Measurements from ENCODE around the gene ASF1A.

ASF1A gene

GRCh38 chr6:118913161-118913560 is 19.2 kb downstream of the ASF1A start:
- ChIA-PET CTCF (interaction anchor here (0.8 to 1.9 kb wide), 4 partner anchors 11 to 348 kb away, joined by 3 to 5 read pairs (median 3); no protein-coding TSS in a partner anchor), POLR2A (no interaction called here)
- DNase-seq (ENCODE audit: extremely low spot score), result no peak
- no peak for TF ChIP-seq CTCF (IDR thresholded peaks at IDR 0.05; ENCODE audit: control extremely low read depth, extremely low read depth, low read depth, missing control alignments)

DNA sequence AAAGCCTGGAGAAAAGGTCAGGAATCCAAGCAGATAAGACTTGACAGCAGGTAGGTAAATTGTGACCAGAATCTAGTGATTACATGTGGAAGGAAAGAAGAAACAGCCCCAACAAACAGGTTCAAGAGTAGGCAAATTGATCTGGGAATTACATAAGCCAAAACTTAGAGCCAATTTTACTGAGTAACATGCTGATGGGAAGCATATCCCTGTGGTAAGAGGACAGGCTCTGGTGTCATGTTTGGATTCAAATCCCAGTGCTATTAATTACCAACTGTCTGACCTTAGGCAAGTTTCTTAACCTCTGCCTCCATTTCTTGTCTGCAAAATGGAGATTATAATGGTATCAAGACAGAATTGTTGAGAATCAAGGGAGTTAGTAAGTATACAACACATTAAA is 20.6 kb downstream of the ASF1A start:
- ChIA-PET POLR2A (no interaction called here), CTCF (interaction anchor here (1.1 to 1.2 kb wide), 3 partner anchors 14 to 19 kb away, joined by 3 read pairs; no protein-coding TSS in a partner anchor)
- no peak for DNase-seq (ENCODE audit: extremely low spot score)
- no peak for TF ChIP-seq CTCF (IDR thresholded peaks at IDR 0.05; ENCODE audit: control extremely low read depth, extremely low read depth, low read depth, missing control alignments)

DNA sequence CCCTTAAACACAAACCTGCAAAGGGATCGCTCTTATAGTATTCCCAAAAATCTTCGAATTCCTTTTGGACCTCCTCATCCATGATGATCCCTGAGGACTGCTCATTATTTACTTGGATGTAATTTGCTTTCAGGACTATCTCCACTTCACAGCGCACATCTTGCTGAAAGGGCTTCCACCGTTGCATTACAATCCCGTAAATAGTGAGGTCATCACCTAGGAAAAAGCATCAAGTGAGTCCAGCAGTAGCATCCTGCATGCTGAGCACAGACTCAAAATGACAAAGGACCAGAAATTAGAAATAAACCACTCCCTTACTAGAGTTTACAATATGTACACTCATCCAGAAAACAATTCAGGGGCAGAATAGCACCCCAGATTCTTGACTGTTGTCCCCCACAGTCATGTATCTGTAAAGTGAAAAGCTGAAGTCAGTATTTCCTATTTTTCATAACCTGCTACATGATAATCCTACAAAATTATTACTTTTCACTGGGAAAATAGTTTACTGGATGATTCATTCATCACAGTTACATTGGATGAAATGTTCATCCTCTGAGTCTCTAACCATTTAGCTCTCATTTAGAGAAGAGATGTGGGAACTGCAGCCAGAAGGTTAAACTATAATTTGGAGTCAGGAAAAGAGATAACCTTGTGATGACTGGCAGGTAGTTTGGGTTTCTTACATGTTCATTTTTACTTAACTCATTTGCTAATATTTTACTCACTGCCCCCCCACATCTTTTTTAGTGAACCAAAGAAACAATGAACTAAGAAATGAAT is 23.8 kb downstream of the ASF1A start:
- no peak for TF ChIP-seq CTCF (IDR thresholded peaks at IDR 0.05; ENCODE audit: control extremely low read depth, extremely low read depth, low read depth, missing control alignments)
- POLR2A ChIA-PET, result no interaction called here
- DNase-seq (ENCODE audit: extremely low spot score), result no peak
- CTCF ChIA-PET, result interaction anchor here (1.2 kb wide), 1 partner anchor 9 kb away, joined by 3 read pairs; no protein-coding TSS in a partner anchor

DNA sequence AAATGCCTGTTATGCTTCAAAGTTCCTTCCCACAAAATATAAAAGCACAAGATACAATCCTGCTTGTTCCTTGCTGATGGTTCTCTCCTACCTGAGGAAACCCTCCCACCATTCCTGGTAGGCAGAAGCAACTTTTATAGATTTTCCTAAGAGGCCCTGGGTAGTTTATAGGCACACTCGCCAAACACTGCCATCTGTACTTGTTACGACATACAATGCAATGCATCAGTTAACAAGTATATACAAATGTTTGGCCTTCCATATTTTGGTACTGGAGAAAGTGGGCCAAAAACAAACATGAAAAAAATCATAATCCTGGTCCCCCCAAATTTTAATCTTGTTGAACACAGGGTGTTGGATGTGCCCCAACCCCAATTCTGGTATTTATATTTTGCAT is 24.4 kb downstream of the ASF1A start:
- POLR2A ChIA-PET, result no interaction called here
- DNase-seq (ENCODE audit: extremely low spot score), result no peak
- CTCF ChIA-PET, result interaction anchor here (1.2 kb wide), 1 partner anchor 10 kb away, joined by 3 read pairs; no protein-coding TSS in a partner anchor
- TF ChIP-seq CTCF (IDR thresholded peaks at IDR 0.05; ENCODE audit: control extremely low read depth, extremely low read depth, low read depth, missing control alignments), result no peak

- ChIA-PET POLR2A (no interaction called here), CTCF (interaction anchor here (1.1 to 1.5 kb wide), 2 partner anchors 12 to 56 kb away, joined by 3 read pairs; no protein-coding TSS in a partner anchor)
- no peak for TF ChIP-seq CTCF (IDR thresholded peaks at IDR 0.05; ENCODE audit: control extremely low read depth, extremely low read depth, low read depth, missing control alignments)
- DNase-seq (ENCODE audit: extremely low spot score), result no peak
Observed at GRCh38 chr6:118921084-118921483, 27.1 kb downstream of the ASF1A start.

GRCh38 chr6:118923035-118923434 is 29.1 kb downstream of the ASF1A start:
- DNase-seq (ENCODE audit: extremely low spot score), result no peak
- POLR2A ChIA-PET, result no interaction called here
- CTCF ChIA-PET, result interaction anchor here (0.8 to 2.1 kb wide), 5 partner anchors 12 to 27 kb away, joined by 3 to 5 read pairs (median 4); no protein-coding TSS in a partner anchor
- no peak for TF ChIP-seq CTCF (IDR thresholded peaks at IDR 0.05; ENCODE audit: control extremely low read depth, extremely low read depth, low read depth, missing control alignments)

Data from GM10248 (cell line).